H9 (cell line): ENCODE measurements around the gene TFDP1. TPM values are rescaled to one million over a fixed set of nuclear protein-coding genes. Genes with fewer than 3 reads are reported as not detected.

Source experiments
- DNase-seq: peaks from one replicate; pipeline ENCODE4 v3.0.0-alpha.2; 2017
- H2AFZ ChIP-seq: one replicate; pipeline ENCODE4 v1.6.1; 2013; ENCODE audit warnings: mild to moderate bottlenecking, low read length, control low read depth, moderate library complexity
- H2AK5ac ChIP-seq: 2 replicates; pipeline ENCODE4 v1.6.1; 2013; ENCODE audit warnings: low read length, control low read depth, mixed read lengths; ENCODE audit not compliant: insufficient read length
- H2BK120ac ChIP-seq: one replicate; pipeline ENCODE4 v1.6.1; 2013; ENCODE audit warnings: low read depth, mild to moderate bottlenecking, low read length, control low read depth, inconsistent platforms; ENCODE audit not compliant: poor library complexity, severe bottlenecking
- H2BK12ac ChIP-seq: 2 replicates; pipeline ENCODE4 v1.6.1; 2013; ENCODE audit warnings: low read length, control low read depth, mixed read lengths, low read depth; ENCODE audit not compliant: insufficient read length
- H2BK15ac ChIP-seq: 2 replicates; pipeline ENCODE4 v1.6.1; 2013; ENCODE audit warnings: low read depth, low read length, control low read depth
- H2BK20ac ChIP-seq: one replicate; pipeline ENCODE4 v1.6.1; 2013; ENCODE audit warnings: low read depth, mild to moderate bottlenecking, low read length, control low read depth, inconsistent platforms; ENCODE audit not compliant: poor library complexity, severe bottlenecking
- H2BK5ac ChIP-seq: 2 replicates; pipeline ENCODE4 v1.6.1; 2013; ENCODE audit warnings: low read length, control low read depth, mixed read lengths; ENCODE audit not compliant: insufficient read length
- H3K14ac ChIP-seq: 2 replicates; pipeline ENCODE4 v1.6.1; 2013; ENCODE audit warnings: low read length, control low read depth; ENCODE audit not compliant: insufficient read depth
- H3K18ac ChIP-seq: 2 replicates; pipeline ENCODE4 v1.6.1; 2013; ENCODE audit warnings: low read depth, mild to moderate bottlenecking, mixed read lengths, low read length, control low read depth; ENCODE audit not compliant: insufficient read length
- H3K23ac ChIP-seq: 2 replicates; pipeline ENCODE4 v1.6.1; 2013; ENCODE audit warnings: low read length, control low read depth, mixed read lengths, low read depth; ENCODE audit not compliant: insufficient read length
- H3K23me2 ChIP-seq: 2 replicates; pipeline ENCODE4 v1.6.1; 2013; ENCODE audit warnings: low read depth, mild to moderate bottlenecking, mixed read lengths, low read length, control low read depth; ENCODE audit not compliant: insufficient read length, poor library complexity, severe bottlenecking
- H3K27ac ChIP-seq: 2 replicates; pipeline ENCODE4 v1.5.1; 2013; ENCODE audit warnings: low read length, control low read depth, mixed read lengths, low read depth; ENCODE audit not compliant: insufficient read length
- H3K27me3 ChIP-seq: 2 replicates; pipeline ENCODE4 v1.6.1; 2013; ENCODE audit warnings: low read length, control low read depth, inconsistent platforms; ENCODE audit not compliant: insufficient read depth
- H3K4ac ChIP-seq: 2 replicates; pipeline ENCODE4 v1.6.1; 2013; ENCODE audit warnings: low read depth, mild to moderate bottlenecking, control low read depth, inconsistent platforms, low read length, moderate library complexity
- H3K4me1 ChIP-seq: 2 replicates; pipeline ENCODE4 v1.6.1; 2013; ENCODE audit warnings: low read length, control low read depth, inconsistent platforms; ENCODE audit not compliant: insufficient read depth
- H3K4me2 ChIP-seq: 2 replicates; pipeline ENCODE4 v1.6.1; 2013; ENCODE audit warnings: low read length, control low read depth, mixed read lengths; ENCODE audit not compliant: insufficient read length, insufficient read depth
- H3K56ac ChIP-seq: 2 replicates; pipeline ENCODE4 v1.6.1; 2013; ENCODE audit warnings: low read depth, mild to moderate bottlenecking, mixed read lengths, low read length, control low read depth; ENCODE audit not compliant: insufficient read length
- H3K79me1 ChIP-seq: 2 replicates; pipeline ENCODE4 v1.6.1; 2013; ENCODE audit warnings: low read depth, mild to moderate bottlenecking, moderate library complexity, low read length, control low read depth, inconsistent platforms; ENCODE audit not compliant: insufficient read depth, poor library complexity, severe bottlenecking
- H3K79me2 ChIP-seq: 2 replicates; pipeline ENCODE4 v1.6.1; 2013; ENCODE audit warnings: low read length, control low read depth, inconsistent platforms; ENCODE audit not compliant: insufficient read depth
- H3K9ac ChIP-seq: 2 replicates; pipeline ENCODE4 v1.6.1; 2013; ENCODE audit warnings: low read length, control low read depth, mixed read lengths; ENCODE audit not compliant: insufficient read length; ENCODE audit errors: extremely low read depth
- H3K9me3 ChIP-seq: one replicate; pipeline ENCODE4 v1.6.1; 2013; ENCODE audit warnings: low read depth, low read length, inconsistent platforms; ENCODE audit not compliant: control insufficient read depth
- H3T11ph ChIP-seq: one replicate; pipeline ENCODE4 v1.6.1; 2013; ENCODE audit warnings: mild to moderate bottlenecking, low read length, control low read depth, inconsistent platforms
- H4K20me1 ChIP-seq: one replicate; pipeline ENCODE4 v1.6.1; 2013; ENCODE audit not compliant: control insufficient read depth, insufficient read length, insufficient read depth
- H4K5ac ChIP-seq: 2 replicates; pipeline ENCODE4 v1.6.1; 2013; ENCODE audit warnings: low read depth, mild to moderate bottlenecking, mixed read lengths, low read length, control low read depth; ENCODE audit not compliant: insufficient read length
- H4K8ac ChIP-seq: replicated peaks from 2 replicates; pipeline ENCODE4 v1.6.1; 2013; ENCODE audit warnings: low read length, control low read depth, mixed read lengths, low read depth; ENCODE audit not compliant: insufficient read length
- H4K91ac ChIP-seq: 2 replicates; pipeline ENCODE4 v1.6.1; 2013; ENCODE audit warnings: low read depth, mild to moderate bottlenecking, moderate library complexity, mixed read lengths, low read length, control low read depth; ENCODE audit not compliant: insufficient read length
- H3K27ac Mint-ChIP-seq, 3 experiments: 2 replicates in 2 of 3; 3 replicates in 1 of 3; pipeline ENCODE4 v1.8.0; 2020 to 2021; ENCODE audit warnings: mixed read lengths in 3 of 3, mild to moderate bottlenecking in 1 of 3, moderate library complexity in 1 of 3
- H3K27me3 Mint-ChIP-seq: 2 replicates; pipeline ENCODE4 v1.8.0; 2021; ENCODE audit warnings: low read depth, mild to moderate bottlenecking, moderate library complexity, mixed read lengths
- H3K36me3 Mint-ChIP-seq, 3 experiments: 2 replicates in 2 of 3; 3 replicates in 1 of 3; pipeline ENCODE4 v1.8.0; 2020 to 2021; ENCODE audit warnings: low read depth in 3 of 3, mixed read lengths in 3 of 3; ENCODE audit not compliant: insufficient read depth in 1 of 3
- H3K4me1 Mint-ChIP-seq, 2 experiments: 2 replicates each; pipeline ENCODE4 v1.8.0; 2020; ENCODE audit warnings: mixed read lengths in 2 of 2
- H3K4me3 Mint-ChIP-seq, 2 experiments: 2 replicates in 1 of 2; 3 replicates in 1 of 2; pipeline ENCODE4 v1.8.0; 2020 to 2021; ENCODE audit warnings: mild to moderate bottlenecking in 2 of 2, mixed read lengths in 2 of 2, moderate library complexity in 1 of 2
- H3K9me3 Mint-ChIP-seq, 2 experiments: 2 replicates in 1 of 2; 3 replicates in 1 of 2; pipeline ENCODE4 v1.8.0; 2020; ENCODE audit warnings: mild to moderate bottlenecking in 2 of 2, mixed read lengths in 2 of 2, moderate library complexity in 1 of 2
- WGBS: extraction: QIAGEN DNeasy Blood & Tissue Kit; methylation state at CpG from one replicate; pipeline ENCODE4 v1.1.7; 2013; ENCODE audit warnings: missing lambda C conversion rate, low lambda C conversion rate, mixed read lengths; ENCODE audit not compliant: insufficient read length; ENCODE audit errors: extremely low coverage; 5-methylcytosine and 5-hydroxymethylcytosine counted together
- total RNA-seq: library from RNA; stranded (reverse); gene quantifications from 2 replicates; pipeline ENCODE4 v1.2.1, GENCODE V29; 2021
- TF ChIP-seq, protein P1 (sequence below): fragments of 200-600 bp; sonication (generic); conservative IDR thresholded peaks from 3 replicates; pipeline ENCODE4 v1.8.0; 2021; ENCODE audit warnings: antibody characterized with exemption, mild to moderate bottlenecking

TFDP1 gene
- total RNA-seq, 1 experiment from 2014 or later: 111 TPM

DNA sequence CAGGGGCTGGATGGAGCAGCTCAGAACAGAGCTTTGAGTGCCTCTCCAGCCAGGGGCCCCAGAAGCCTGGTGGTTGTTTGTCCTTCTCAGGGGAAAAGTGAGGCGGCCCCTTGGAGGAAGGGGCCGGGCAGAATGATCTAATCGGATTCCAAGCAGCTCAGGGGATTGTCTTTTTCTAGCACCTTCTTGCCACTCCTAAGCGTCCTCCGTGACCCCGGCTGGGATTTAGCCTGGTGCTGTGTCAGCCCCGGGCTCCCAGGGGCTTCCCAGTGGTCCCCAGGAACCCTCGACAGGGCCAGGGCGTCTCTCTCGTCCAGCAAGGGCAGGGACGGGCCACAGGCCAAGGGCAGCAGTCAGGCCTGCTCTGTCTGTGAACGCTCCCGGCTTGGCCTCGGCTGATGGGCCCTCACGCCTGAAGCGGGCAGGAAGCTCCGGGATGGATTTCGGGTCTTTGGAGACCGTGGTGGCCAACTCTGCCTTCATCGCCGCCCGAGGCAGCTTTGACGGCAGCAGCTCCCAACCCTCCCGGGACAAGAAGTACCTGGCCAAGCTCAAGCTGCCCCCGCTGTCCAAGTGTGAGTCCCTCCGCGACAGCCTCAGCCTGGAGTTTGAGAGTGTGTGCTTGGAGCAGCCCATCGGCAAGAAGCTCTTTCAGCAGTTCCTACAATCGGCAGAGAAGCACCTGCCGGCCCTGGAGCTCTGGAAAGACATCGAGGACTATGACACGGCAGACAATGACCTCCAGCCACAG, 82.6 kb downstream of the TFDP1 start, which contains the start of gene GRK1:
Gene GRK1, plus strand, starts transcription at position 269 of the 751 bp plus-strand sequence. Its CDS starts 168 bp downstream, at position 437.
- Histone ChIP-seq H3K27ac (no peak within 1 kb of the TSS), H3K9me3 (no peaks in the 10 kb centered on the region), H3K18ac (peak within 1 kb of the TSS; percentile 48), H3K23ac (no peak within 1 kb of the TSS), H3K56ac (no peak within 1 kb of the TSS), H3K79me2 (no peaks in the 10 kb centered on the region), H2BK20ac (no peak within 1 kb of the TSS), H2AFZ (no peak within 1 kb of the TSS), H2BK12ac (no peak within 1 kb of the TSS), H2AK5ac (no peak within 1 kb of the TSS), H4K20me1 (no peaks in the 10 kb centered on the region), H3K4me1 (no peaks in the 10 kb centered on the region), H3K27me3 (no peaks in the 10 kb centered on the region), H3K4ac (no peak within 1 kb of the TSS; the same call in 1 of the 2 replicates), H4K91ac (peak within 1 kb of the TSS; percentile 6), H3K9ac (no peak within 1 kb of the TSS), H3K23me2 (no peaks in the 10 kb centered on the region), H3T11ph (no peak within 1 kb of the TSS), H3K14ac (no peak within 1 kb of the TSS; the same call in 1 of the 2 replicates), H4K8ac (no peak within 1 kb of the TSS), H4K5ac (no peak within 1 kb of the TSS), H3K4me2 (no peak within 1 kb of the TSS), H3K79me1 (no peaks in the 10 kb centered on the region), H2BK15ac (no peak within 1 kb of the TSS), H2BK5ac (no peak within 1 kb of the TSS), H2BK120ac (no peak within 1 kb of the TSS)
- peaks cover 0 to 1% (median 0%) of the 10 kb centered on the region in 3 experiments; a peak in 2 of 7 replicates for H3K36me3 Mint-ChIP-seq
- TF ChIP-seq, protein P1, sequence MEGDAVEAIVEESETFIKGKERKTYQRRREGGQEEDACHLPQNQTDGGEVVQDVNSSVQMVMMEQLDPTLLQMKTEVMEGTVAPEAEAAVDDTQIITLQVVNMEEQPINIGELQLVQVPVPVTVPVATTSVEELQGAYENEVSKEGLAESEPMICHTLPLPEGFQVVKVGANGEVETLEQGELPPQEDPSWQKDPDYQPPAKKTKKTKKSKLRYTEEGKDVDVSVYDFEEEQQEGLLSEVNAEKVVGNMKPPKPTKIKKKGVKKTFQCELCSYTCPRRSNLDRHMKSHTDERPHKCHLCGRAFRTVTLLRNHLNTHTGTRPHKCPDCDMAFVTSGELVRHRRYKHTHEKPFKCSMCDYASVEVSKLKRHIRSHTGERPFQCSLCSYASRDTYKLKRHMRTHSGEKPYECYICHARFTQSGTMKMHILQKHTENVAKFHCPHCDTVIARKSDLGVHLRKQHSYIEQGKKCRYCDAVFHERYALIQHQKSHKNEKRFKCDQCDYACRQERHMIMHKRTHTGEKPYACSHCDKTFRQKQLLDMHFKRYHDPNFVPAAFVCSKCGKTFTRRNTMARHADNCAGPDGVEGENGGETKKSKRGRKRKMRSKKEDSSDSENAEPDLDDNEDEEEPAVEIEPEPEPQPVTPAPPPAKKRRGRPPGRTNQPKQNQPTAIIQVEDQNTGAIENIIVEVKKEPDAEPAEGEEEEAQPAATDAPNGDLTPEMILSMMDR: no peak
- H3K9me3 Mint-ChIP-seq: 0 out of 5 replicates have a peak, but pooled peaks cover 0 to under 1% of the 10 kb centered on the region in 2 experiments
- no CpG with 5 or more reads among the region's 32 CpGs for WGBS
- peak within 1 kb of the TSS in 1 of 3 experiments; percentile 89; a peak in 2 of 7 replicates for H3K27ac Mint-ChIP-seq
- no peak for DNase-seq
- H3K4me1 Mint-ChIP-seq: peaks cover 2 to 8% of the 10 kb centered on the region in 2 experiments; a peak in 2 of 4 replicates
- H3K4me3 Mint-ChIP-seq: no peak within 1 kb of the TSS
- no peaks in the 10 kb centered on the region for H3K27me3 Mint-ChIP-seq
